Epithelial cell of proximal tubule (primary cell): Measurements from ENCODE around the gene CFAP54. TPM values are rescaled to one million over a fixed set of nuclear protein-coding genes. Genes with fewer than 3 reads are reported as not detected.

Experiments used
- DNase-seq: peaks from one replicate; pipeline ENCODE4 v3.0.0-alpha.2; 2011; ENCODE audit warnings: low read depth
- H3K4me3 ChIP-seq: 2 replicates; pipeline ENCODE4 v1.5.1; 2011; ENCODE audit warnings: low read depth, mild to moderate bottlenecking, low read length
- total RNA-seq: library from RNA; depleted of rRNA; stranded (reverse); fragments of >200 nt; gene quantifications from 2 replicates; pipeline ENCODE4 v1.2.3, GENCODE V29; 2015
- TF ChIP-seq, protein P1 (sequence below): conservative IDR thresholded peaks from 2 replicates; pipeline ENCODE4 v1.5.1; 2012; ENCODE audit warnings: low read depth, mild to moderate bottlenecking, low read length

CFAP54 gene
- total RNA-seq, 1 donor from 2014 or later = 0.40 TPM

DNA sequence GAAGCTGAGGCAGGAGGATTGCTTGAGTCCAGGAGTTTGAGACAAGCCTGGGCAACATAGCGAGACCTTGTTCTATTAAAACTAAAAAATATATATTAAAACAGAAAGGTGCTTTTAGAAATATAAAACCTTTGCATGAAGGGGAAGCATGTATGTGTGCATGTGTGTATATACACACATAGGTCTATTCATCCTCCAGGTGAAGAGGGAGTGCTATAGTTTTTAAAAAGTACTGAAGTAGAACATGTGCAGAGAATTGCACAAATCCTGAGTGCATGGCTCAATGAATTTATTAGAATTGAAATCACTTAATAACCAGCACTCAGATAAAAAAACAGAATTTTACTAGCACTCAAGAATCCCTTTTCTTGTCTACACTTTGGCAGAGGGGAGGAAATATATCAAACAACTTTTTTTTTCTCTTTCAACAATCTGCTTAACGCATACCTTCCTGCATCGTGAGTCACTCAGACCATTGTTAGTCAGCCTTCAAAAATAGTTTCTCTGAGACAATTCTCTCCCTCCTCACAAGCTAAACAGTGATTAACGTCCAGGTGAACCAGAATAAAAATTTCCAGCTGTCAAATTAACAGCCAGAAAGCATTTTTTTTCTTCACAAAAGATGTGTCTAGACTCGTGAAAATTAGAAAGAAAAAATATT, 400.0 kb downstream of the CFAP54 start:
- TF ChIP-seq, protein P1, sequence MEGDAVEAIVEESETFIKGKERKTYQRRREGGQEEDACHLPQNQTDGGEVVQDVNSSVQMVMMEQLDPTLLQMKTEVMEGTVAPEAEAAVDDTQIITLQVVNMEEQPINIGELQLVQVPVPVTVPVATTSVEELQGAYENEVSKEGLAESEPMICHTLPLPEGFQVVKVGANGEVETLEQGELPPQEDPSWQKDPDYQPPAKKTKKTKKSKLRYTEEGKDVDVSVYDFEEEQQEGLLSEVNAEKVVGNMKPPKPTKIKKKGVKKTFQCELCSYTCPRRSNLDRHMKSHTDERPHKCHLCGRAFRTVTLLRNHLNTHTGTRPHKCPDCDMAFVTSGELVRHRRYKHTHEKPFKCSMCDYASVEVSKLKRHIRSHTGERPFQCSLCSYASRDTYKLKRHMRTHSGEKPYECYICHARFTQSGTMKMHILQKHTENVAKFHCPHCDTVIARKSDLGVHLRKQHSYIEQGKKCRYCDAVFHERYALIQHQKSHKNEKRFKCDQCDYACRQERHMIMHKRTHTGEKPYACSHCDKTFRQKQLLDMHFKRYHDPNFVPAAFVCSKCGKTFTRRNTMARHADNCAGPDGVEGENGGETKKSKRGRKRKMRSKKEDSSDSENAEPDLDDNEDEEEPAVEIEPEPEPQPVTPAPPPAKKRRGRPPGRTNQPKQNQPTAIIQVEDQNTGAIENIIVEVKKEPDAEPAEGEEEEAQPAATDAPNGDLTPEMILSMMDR = no peak
- peak; percentile 6 for DNase-seq
- no peak overlapping the region for H3K4me3 ChIP-seq

DNA sequence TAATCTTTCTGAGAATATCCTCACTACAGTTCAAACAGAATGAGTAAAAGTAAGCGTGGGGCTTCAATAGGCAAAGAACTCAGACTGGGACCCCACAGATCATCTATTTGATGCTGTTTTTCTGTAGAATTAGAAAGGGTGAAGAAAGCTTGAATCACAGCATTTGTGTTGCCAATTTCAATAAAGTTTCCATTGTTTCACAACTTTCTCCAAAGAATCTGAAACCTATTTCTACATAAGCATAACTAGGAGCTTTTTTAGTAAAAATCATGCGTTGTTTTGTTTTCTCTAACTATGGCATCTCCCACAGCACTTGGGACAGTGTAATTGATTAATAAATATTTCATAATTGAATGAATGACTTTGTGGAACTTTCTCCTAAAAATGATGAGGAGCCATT, 401.0 kb downstream of the CFAP54 start:
- TF ChIP-seq, protein P1 = no peak
- no peak for DNase-seq

DNA sequence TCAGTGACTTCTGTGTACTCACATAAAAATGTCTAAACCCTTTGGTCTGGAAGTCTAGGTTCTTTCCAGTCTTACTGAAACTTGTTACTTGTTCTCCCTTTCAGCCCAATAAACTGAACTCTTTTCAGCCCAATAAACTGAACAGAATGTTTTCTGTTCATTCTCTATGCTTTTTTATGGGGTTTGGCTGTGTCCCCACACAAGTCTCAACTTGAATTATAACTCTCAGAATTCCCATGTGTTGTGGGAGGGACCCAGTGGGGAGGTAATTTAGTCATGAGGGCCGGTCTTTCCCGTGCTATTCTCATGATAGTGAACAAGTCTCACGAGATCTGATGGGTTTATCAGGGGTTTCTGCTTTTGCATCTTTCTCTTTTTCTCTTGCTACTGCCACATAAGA, 402.7 kb downstream of the CFAP54 start:
- no peak for DNase-seq
- H3K4me3 ChIP-seq = no peak overlapping the region
- TF ChIP-seq, protein P1 = no peak

More for the DNA sequence above, 401.0 kb downstream of the CFAP54 start:
- H3K4me3 ChIP-seq = no peak overlapping the region

DNA sequence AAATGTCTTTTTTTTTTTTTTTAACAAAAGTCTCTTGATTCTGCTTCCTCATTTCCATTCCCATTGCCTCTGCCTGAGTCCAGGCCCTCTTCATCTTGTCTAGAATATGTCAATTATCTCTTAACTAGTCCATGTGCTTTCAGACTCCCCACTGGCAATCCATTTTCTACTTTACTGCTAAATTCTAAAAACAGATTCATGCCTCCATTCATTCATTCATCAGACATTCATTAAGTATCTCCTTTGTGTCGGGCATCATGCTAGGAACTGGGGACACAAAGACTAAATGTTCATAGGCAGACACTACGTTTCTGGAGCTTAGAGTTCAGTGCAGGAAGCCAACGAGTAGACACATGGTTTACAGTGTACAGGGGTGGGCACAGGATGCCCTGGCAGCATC, 408.0 kb downstream of the CFAP54 start:
- TF ChIP-seq, protein P1 = no peak
- H3K4me3 ChIP-seq = no peak overlapping the region
- DNase-seq = no peak

DNA sequence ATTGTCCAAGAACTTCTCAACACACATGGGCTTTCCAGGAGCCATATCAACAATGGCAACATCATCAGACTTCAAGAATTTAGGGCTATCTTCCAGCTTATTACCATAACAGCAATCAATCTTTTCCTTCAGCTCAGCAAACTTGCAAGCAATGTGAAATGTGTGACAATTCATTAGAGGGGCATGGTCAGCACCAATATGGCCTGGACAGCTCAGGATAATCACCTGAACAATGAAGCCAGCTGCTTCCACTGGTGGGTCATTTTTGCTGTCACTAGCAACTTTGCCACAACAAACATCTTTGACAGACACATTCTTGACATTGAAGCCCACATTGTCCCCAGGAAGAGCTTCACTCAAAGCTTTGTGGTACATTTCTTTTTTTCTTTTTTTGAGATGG, 411.8 kb downstream of the CFAP54 start:
- DNase-seq = no peak
- H3K4me3 ChIP-seq = no peak overlapping the region
- TF ChIP-seq, protein P1 = no peak

DNA sequence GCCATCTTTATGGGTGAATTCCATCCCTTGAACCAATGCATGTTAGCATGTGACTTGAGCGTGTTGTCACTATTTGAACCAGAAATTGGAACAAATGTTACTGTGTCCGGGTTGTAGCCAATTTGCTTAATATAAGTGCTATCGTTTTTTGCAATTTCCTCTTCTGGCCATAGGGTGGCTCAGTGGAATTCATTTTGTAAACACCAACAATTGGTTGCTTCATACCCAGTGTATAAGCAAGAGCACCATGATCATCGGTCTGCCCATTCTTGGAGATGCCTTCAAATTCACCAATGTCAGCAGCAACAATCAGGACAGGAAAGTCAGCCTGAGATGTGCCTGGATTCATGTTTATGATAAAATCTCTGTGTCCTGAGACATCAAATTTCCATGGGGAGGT, 412.7 kb downstream of the CFAP54 start:
- H3K4me3 ChIP-seq = no peak overlapping the region
- TF ChIP-seq, protein P1 = peak; percentile 11
- DNase-seq = no peak

DNA sequence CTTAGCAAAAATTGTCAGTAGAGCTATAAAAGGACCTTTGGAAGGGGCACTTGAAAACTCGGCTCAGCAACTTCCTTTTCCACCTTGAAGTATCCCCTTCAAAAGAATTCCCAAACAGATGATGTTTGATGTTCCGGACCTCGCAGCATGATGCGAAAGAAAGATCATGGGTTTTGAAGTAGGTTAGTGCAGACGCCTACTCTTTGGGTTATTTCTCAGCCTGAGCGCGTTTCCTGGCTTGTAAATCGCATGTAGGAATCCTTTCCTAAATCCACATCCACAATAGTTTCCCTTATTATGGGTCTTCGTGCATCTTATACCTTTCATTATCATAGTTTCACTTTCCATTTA, 417.1 kb downstream of the CFAP54 start:
- no peak for DNase-seq
- H3K4me3 ChIP-seq = peak overlapping the region; percentile 87
- TF ChIP-seq, protein P1 = no peak
